HepG2 (cell line): ENCODE results near the gene KMT2E.

ENCODE experiments used
- CEBPB ChIP-seq: IDR thresholded peaks from 2 replicates; pipeline ENCODE4 v1.6.1; 2011; ENCODE audit warnings: low read depth, low read length, improper control_type of control experiment, borderline replicate concordance
- RBM22 ChIP-seq: fragments of 200-400 bp; formaldehyde crosslinking; optimal IDR thresholded peaks from 2 replicates; pipeline ENCODE3; 2017; ENCODE audit warnings: mild to moderate bottlenecking, low read length, moderate library complexity
- RFXAP ChIP-seq: sonication (generic); formaldehyde crosslinking; IDR thresholded peaks from 2 replicates; pipeline ENCODE4 v1.4.0; 2020; ENCODE audit warnings: missing genetic modification reagents, borderline replicate concordance
- SMAD1 ChIP-seq: sonication (generic); formaldehyde crosslinking; IDR thresholded peaks from 2 replicates; pipeline ENCODE4 v1.4.0; 2020; ENCODE audit warnings: missing genetic modification reagents, low read depth, mild to moderate bottlenecking, borderline replicate concordance
- SMC3 ChIP-seq: IDR thresholded peaks from 2 replicates; pipeline ENCODE4 v1.6.1; 2011; ENCODE audit warnings: low read length, improper control_type of control experiment
- TGIF2 ChIP-seq: IDR thresholded peaks from 2 replicates; pipeline ENCODE4 v1.6.1; 2016; ENCODE audit warnings: control low read depth, missing compliant biosample characterization
- ZHX1 ChIP-seq: sonication (generic); formaldehyde crosslinking; IDR thresholded peaks from 2 replicates; pipeline ENCODE4 v1.8.1; 2022; ENCODE audit warnings: low read depth, mild to moderate bottlenecking, missing genetic modification reagents
- ZNF124 ChIP-seq: sonication (generic); formaldehyde crosslinking; IDR thresholded peaks from 2 replicates; pipeline ENCODE4 v1.4.0; 2020; ENCODE audit warnings: missing genetic modification reagents
- ZNF3 ChIP-seq: IDR thresholded peaks from 2 replicates; pipeline ENCODE4 v1.7.0; 2017; ENCODE audit warnings: inconsistent platforms
- ZNF33A ChIP-seq: sonication (generic); formaldehyde crosslinking; IDR thresholded peaks from 2 replicates; pipeline ENCODE4 v1.5.1; 2020; ENCODE audit warnings: missing genetic modification reagents, mild to moderate bottlenecking, moderate library complexity, borderline replicate concordance
- ZNF383 ChIP-seq: sonication (generic); formaldehyde crosslinking; IDR thresholded peaks from 2 replicates; pipeline ENCODE4 v1.4.0; 2020; ENCODE audit warnings: missing genetic modification reagents, mild to moderate bottlenecking, borderline replicate concordance
- ZNF761 ChIP-seq: sonication (generic); formaldehyde crosslinking; conservative IDR thresholded peaks from 2 replicates; pipeline ENCODE4 v1.4.0; 2020; ENCODE audit warnings: mild to moderate bottlenecking, missing genetic modification reagents
- ZSCAN29 ChIP-seq: sonication (generic); formaldehyde crosslinking; conservative IDR thresholded peaks from 2 replicates; pipeline ENCODE4 v1.4.0; 2020; ENCODE audit warnings: mild to moderate bottlenecking, missing genetic modification reagents
- ZSCAN30 ChIP-seq: sonication (generic); formaldehyde crosslinking; IDR thresholded peaks from 2 replicates; pipeline ENCODE4 v1.5.0; 2020; ENCODE audit warnings: mild to moderate bottlenecking, missing genetic modification reagents

GRCh38 chr7:104983076-104983577, 30.9 kb upstream of the KMT2E start:
- TF ChIP-seq SMC3 (no peak), CEBPB (no peak), ZNF124 (CRISPR knock-in tag) (no peak), ZNF761 (CRISPR knock-in tag) (no peak), ZNF3 (CRISPR knock-in tag) (no peak), ZHX1 (no peak), ZNF33A (no peak), ZSCAN30 (CRISPR knock-in tag) (no peak), TGIF2 (CRISPR knock-in tag) (no peak), RBM22 (no peak), ZNF383 (CRISPR knock-in tag) (no peak), SMAD1 (no peak), ZSCAN29 (no peak), RFXAP (CRISPR knock-in tag) (no peak)
